HFFc6 (cell line): ENCODE results near the gene UGT1A7. TPM values are rescaled to one million over a fixed set of nuclear protein-coding genes. Genes with fewer than 3 reads are reported as not detected.

Experiments
- DNase-seq: peaks from one replicate; pipeline ENCODE4 v3.0.0-alpha.2; 2018
- H3K27ac Mint-ChIP-seq: 2 replicates; pipeline ENCODE4 v1.8.0; 2020; ENCODE audit warnings: mild to moderate bottlenecking, mixed read lengths
- H3K27me3 Mint-ChIP-seq: 2 replicates; pipeline ENCODE4 v1.8.0; 2021; ENCODE audit warnings: mild to moderate bottlenecking, moderate library complexity, mixed read lengths; ENCODE audit not compliant: insufficient read depth
- H3K36me3 Mint-ChIP-seq: 2 replicates; pipeline ENCODE4 v1.8.0; 2021; ENCODE audit warnings: low read depth, mixed read lengths
- H3K4me1 Mint-ChIP-seq: 2 replicates; pipeline ENCODE4 v1.8.0; 2020; ENCODE audit warnings: low read depth, mixed read lengths
- H3K4me3 Mint-ChIP-seq: 2 replicates; pipeline ENCODE4 v1.8.0; 2020; ENCODE audit warnings: mild to moderate bottlenecking, moderate library complexity, mixed read lengths
- H3K9me3 Mint-ChIP-seq: 2 replicates; pipeline ENCODE4 v1.8.0; 2020; ENCODE audit warnings: mild to moderate bottlenecking, mixed read lengths
- total RNA-seq, 6 experiments: library from RNA; stranded (reverse); fragmentation: NEBNext Ultra II Directional; extraction: Animal tissue kit (Norgen Biotek cat#: 25700); gene quantifications; 2 replicates in 1 of 6; 3 replicates in 5 of 6; pipeline ENCODE4 v1.2.3, GENCODE V29; 2021
- TF ChIP-seq, protein P1 (sequence below): fragments of 200-600 bp; sonication (generic); IDR thresholded peaks from 2 replicates; pipeline ENCODE4 v1.5.0; 2021; ENCODE audit warnings: antibody characterized with exemption, mild to moderate bottlenecking

Gene UGT1A7
- total RNA-seq, 6 experiments from 2014 or later: not detected

DNA sequence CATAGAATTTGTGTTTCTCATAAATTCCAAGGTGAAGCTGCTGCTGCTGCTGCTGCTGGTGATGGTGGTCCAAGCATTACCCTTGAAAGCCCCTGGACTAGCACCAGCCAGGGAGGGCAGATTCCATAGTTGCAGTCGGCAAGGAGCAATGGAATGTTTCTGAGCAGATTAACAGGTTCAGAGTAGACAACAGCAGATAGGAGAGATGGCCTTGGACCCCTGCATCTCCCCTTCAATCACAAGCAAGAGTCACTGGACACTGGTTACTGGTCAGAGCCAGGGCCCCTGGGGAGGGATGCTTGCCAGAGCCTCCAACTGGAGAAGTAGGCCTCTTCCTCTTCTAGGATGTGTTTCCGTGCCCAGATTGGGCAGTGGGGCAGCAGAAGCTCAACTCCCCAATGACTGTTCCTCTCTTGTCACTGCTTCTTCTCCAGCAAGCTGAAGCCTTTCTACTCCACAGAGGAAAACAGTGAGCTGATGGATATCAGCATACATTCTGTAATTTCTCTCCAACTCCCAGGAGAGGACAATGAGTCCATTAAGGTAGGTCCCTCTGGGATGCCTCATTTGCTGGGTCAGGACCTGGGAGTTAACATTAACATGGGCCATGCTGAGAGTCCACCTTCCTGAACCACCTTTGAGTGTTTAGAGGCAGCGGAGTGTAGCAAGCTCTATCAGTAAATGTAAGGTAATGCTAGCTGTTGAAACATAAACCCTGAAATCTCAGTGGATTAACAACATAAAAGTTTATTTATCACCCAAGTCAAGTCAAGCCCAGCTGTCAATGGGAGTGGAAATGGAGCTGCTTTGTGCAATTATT lies 131.7 kb downstream of the UGT1A7 start:
- no peak overlapping the region for H3K4me3 Mint-ChIP-seq
- TF ChIP-seq, protein P1, sequence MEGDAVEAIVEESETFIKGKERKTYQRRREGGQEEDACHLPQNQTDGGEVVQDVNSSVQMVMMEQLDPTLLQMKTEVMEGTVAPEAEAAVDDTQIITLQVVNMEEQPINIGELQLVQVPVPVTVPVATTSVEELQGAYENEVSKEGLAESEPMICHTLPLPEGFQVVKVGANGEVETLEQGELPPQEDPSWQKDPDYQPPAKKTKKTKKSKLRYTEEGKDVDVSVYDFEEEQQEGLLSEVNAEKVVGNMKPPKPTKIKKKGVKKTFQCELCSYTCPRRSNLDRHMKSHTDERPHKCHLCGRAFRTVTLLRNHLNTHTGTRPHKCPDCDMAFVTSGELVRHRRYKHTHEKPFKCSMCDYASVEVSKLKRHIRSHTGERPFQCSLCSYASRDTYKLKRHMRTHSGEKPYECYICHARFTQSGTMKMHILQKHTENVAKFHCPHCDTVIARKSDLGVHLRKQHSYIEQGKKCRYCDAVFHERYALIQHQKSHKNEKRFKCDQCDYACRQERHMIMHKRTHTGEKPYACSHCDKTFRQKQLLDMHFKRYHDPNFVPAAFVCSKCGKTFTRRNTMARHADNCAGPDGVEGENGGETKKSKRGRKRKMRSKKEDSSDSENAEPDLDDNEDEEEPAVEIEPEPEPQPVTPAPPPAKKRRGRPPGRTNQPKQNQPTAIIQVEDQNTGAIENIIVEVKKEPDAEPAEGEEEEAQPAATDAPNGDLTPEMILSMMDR: no peak
- H3K36me3 Mint-ChIP-seq: no peaks in the 10 kb centered on the region
- H3K4me1 Mint-ChIP-seq: no peaks in the 10 kb centered on the region
- H3K9me3 Mint-ChIP-seq: no peaks in the 10 kb centered on the region
- H3K27me3 Mint-ChIP-seq: peaks cover 6% of the 10 kb centered on the region
- DNase-seq: no peak
- H3K27ac Mint-ChIP-seq: no peak overlapping the region

DNA sequence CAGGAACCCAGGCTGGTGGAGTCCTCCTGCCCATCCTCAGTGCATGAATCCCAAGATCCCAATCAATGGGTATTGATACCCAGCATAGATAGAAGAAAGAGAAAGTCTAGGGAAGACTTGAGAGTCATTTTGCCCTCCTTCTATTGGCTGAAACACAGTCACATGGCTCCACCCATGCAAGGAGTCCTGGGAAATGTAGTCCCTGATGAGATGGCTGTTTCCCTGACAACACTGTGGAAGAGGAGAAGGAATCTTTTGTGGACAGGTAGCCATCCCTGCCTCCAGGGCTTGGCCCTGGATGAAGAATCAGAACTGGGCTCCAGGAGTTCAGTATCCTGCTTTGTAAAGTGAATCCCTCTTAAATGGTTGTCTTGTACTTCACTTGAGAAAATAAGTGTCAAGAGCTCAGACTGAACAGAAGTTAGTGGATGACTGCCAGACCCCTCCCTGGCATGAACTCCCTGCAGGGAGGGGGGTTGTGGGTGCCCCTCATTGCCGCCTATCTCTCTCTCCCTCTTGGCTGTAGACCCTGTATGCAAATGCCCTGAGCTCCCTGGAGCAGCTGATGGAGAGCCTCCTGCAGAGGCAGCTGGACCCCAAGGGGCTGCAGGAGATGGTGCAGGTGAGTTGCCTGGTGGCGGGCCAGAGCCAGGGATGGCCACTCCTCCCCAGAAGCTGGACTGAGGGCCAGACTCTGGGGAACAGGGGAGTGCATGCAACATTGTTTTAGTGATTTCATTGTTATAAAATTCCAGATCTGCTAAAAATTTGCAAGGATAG lies 132.5 kb downstream of the UGT1A7 start:
- no peak for DNase-seq
- Mint-ChIP-seq H3K27me3 (peaks cover 6% of the 10 kb centered on the region), H3K9me3 (no peaks in the 10 kb centered on the region), H3K27ac (no peak overlapping the region), H3K36me3 (no peaks in the 10 kb centered on the region), H3K4me3 (no peak overlapping the region), H3K4me1 (no peaks in the 10 kb centered on the region)
- TF ChIP-seq, protein P1: no peak

- no peaks in the 10 kb centered on the region for H3K9me3 Mint-ChIP-seq
- TF ChIP-seq, protein P1: no peak
These were observed 134.2 kb downstream of the UGT1A7 start for GRCh38 chr2:233815861-233816260.

GRCh38 chr2:233816334-233816733 lies 134.6 kb downstream of the UGT1A7 start:
- TF ChIP-seq, protein P1: no peak
- H3K27ac Mint-ChIP-seq: no peak overlapping the region
- DNase-seq: no peak

More at GRCh38 chr2:233815861-233816260, 134.2 kb downstream of the UGT1A7 start:
- DNase-seq: no peak
- no peak overlapping the region for H3K27ac Mint-ChIP-seq
- no peak overlapping the region for H3K4me3 Mint-ChIP-seq
- H3K27me3 Mint-ChIP-seq: peaks cover 15% of the 10 kb centered on the region
- no peaks in the 10 kb centered on the region for H3K4me1 Mint-ChIP-seq
- H3K36me3 Mint-ChIP-seq: no peaks in the 10 kb centered on the region

DNA sequence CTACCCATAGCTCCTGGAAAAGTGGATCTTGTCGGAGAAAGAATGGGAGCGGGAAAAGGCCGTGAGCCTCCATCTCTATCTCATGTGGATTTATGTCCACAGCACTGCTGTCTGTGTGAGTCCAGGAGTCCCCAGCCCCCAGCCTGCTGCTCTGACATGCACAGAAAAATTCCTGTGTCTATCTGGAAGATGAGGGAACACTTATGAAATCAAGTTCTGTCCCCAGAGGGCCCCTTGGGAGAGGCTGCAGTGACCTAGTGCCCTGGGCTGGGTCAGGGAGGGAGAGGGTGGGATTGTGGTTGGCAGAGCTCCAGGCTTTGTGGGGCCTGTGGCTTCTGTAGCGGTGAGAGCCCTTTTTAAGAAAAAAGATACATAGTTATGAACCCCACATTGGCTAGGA lies 135.1 kb downstream of the UGT1A7 start:
- DNase-seq: no peak
- Mint-ChIP-seq H3K4me1 (no peaks in the 10 kb centered on the region), H3K9me3 (no peaks in the 10 kb centered on the region), H3K27me3 (peaks cover 20% of the 10 kb centered on the region), H3K27ac (no peak overlapping the region), H3K36me3 (no peaks in the 10 kb centered on the region), H3K4me3 (no peak overlapping the region)
- TF ChIP-seq, protein P1: no peak

More at GRCh38 chr2:233816334-233816733, 134.6 kb downstream of the UGT1A7 start:
- Mint-ChIP-seq H3K36me3 (no peaks in the 10 kb centered on the region), H3K4me3 (no peak overlapping the region), H3K4me1 (no peaks in the 10 kb centered on the region), H3K9me3 (no peaks in the 10 kb centered on the region), H3K27me3 (peaks cover 18% of the 10 kb centered on the region)
